ENCODE measurements around the gene SPIRE1. TPM values are rescaled to one million over a fixed set of nuclear protein-coding genes. Genes with fewer than 3 reads are reported as not detected.
"Not testable (repeated sequence)": the region's sequence is repeated elsewhere in the genome, so short reads cannot be mapped to it uniquely, and the experiment has no call there.

Gene SPIRE1
- total and polyA plus RNA-seq, 9 donors: 7.9 to 30.2 (median 20.4) TPM

DNA sequence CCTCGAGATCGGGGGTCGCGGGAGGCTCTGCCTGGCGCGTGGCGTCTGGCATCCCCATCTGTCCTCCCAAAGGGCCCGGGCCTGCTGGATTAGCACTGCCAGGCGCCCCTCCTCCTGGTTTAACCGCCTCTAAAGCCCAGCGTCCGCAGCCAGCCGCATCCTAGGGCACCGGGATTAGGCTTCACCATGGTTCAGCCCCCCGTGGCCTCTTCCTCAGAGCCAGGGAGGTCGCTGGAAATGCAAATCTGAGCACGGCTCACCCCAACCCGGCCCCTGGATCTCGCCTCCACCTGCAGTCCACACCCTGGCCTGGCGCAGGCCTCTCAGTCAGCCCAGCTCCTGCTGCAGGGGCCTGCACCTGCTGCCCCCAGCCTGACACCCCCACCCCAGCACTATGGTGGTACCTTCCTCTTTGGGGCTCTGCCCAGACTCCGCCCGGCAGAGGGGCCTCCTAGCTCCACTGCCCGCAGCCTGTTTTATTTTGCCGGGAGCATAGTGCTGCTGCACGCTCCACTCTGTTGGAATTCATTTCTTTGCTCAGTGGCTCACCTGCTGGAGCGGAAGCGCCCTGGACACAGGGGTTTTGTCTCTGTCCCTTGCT, 237.0 kb downstream of the SPIRE1 start:
- DNase-seq: peak; percentile 30 to 64 (median 52)
- WGBS, 3 donors: 30 to 44% (median 30%) methylated on average over 17 to 27 of the region's 27 CpGs
- Histone ChIP-seq H3K4me3 (peak overlapping the region; percentile 37), H3K4me1 (ENCODE audit: insufficient read depth) (peaks cover 4% of the 10 kb centered on the region), H3K27ac (peak overlapping the region in 1 of 2 donors; percentile 7), H3K9me3 (no peaks in the 10 kb centered on the region), H3K27me3 (no peaks in the 10 kb centered on the region), H3K36me3 (no peaks in the 10 kb centered on the region)
- intact Hi-C loops (cut with DNase I): no loop called here
- TF ChIP-seq EP300 (IDR thresholded peaks at IDR 0.05) (no peak), POLR2A (IDR thresholded peaks at IDR 0.05) (no peak)
- TF ChIP-seq, protein P1, sequence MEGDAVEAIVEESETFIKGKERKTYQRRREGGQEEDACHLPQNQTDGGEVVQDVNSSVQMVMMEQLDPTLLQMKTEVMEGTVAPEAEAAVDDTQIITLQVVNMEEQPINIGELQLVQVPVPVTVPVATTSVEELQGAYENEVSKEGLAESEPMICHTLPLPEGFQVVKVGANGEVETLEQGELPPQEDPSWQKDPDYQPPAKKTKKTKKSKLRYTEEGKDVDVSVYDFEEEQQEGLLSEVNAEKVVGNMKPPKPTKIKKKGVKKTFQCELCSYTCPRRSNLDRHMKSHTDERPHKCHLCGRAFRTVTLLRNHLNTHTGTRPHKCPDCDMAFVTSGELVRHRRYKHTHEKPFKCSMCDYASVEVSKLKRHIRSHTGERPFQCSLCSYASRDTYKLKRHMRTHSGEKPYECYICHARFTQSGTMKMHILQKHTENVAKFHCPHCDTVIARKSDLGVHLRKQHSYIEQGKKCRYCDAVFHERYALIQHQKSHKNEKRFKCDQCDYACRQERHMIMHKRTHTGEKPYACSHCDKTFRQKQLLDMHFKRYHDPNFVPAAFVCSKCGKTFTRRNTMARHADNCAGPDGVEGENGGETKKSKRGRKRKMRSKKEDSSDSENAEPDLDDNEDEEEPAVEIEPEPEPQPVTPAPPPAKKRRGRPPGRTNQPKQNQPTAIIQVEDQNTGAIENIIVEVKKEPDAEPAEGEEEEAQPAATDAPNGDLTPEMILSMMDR (IDR thresholded peaks at IDR 0.05): no peak

DNA sequence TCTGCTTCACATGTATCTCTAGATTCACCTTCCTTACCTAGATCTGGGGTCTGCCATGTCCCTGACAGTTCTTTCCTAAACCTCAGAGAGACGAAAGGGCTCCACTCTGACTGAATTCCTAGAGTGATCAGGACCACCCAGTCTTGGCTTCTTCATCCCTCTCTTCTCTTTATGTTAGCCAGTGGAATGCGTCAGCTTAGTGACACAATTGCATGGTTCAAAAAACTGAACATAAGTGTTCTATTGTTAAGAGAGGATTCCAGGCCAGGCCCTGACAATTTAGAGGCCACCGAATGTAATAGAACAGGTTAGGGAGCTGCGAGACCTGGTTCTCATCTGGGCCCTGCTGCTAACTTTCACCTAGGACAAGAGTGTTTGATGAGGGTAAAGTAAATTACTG, 240.2 kb downstream of the SPIRE1 start:
- no peaks in the 10 kb centered on the region for H3K9me3 ChIP-seq
- no peaks in the 10 kb centered on the region for H3K36me3 ChIP-seq
- peaks cover 4% of the 10 kb centered on the region for H3K4me1 ChIP-seq (ENCODE audit: insufficient read depth)
- TF ChIP-seq, protein P1 (IDR thresholded peaks at IDR 0.05): no peak
- TF ChIP-seq EP300 (IDR thresholded peaks at IDR 0.05) (no peak), POLR2A (IDR thresholded peaks at IDR 0.05) (no peak)
- H3K27ac ChIP-seq: no peak overlapping the region
- intact Hi-C loops (cut with DNase I): no loop called here
- H3K4me3 ChIP-seq: no peak overlapping the region
- no peak for DNase-seq
- 87 to 89% (median 87%) methylated on average over 4 of the region's 4 CpGs for WGBS, 3 donors
- no peaks in the 10 kb centered on the region for H3K27me3 ChIP-seq

DNA sequence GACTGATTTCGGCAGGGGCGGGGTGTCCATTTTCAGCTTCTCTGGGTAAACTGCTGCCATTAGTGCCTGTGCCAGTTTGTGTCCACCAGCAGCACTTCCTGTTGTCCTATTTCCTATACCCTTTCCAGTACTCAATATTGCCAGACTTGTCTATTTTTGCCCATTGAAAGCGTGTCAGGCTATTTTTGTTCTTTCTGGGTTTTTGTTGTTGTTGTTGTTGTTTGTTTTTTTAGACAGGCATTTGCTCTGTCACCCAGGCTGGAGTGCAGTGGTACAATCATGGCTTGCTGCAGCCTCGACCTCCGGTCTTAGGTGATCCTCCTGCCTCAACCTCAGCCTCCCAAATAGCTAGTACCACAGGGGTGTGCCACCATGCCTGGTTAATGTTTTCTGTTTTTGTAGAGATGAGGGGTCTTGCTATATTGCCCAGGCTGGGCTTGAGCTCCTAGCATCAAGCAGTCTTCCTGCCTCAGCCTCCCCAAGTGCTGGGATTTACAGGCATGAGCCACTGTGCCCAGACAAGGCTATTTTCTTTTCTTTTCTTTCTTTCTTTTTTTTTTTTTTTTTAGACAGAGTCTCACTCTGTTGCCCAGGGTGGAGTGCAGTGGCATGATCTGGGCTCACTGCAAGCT, 241.7 kb downstream of the SPIRE1 start:
- Histone ChIP-seq H3K4me1 (ENCODE audit: insufficient read depth) (peaks cover 4% of the 10 kb centered on the region), H3K27me3 (no peaks in the 10 kb centered on the region), H3K36me3 (no peaks in the 10 kb centered on the region), H3K9me3 (no peaks in the 10 kb centered on the region), H3K27ac (peak overlapping the region in 1 of 2 donors; percentile 35), H3K4me3 (no peak overlapping the region)
- intact Hi-C loops (cut with DNase I): no loop called here
- no peak for DNase-seq
- TF ChIP-seq POLR2A (IDR thresholded peaks at IDR 0.05): no peak
- TF ChIP-seq EP300 (IDR thresholded peaks at IDR 0.05): no peak
- TF ChIP-seq, protein P1 (IDR thresholded peaks at IDR 0.05): no peak
- 72 to 89% (median 73%) methylated on average over 5 of the region's 5 CpGs for WGBS, 3 donors

- no peak for DNase-seq
- TF ChIP-seq, protein P1 (IDR thresholded peaks at IDR 0.05): no peak
- no peak for TF ChIP-seq EP300 (IDR thresholded peaks at IDR 0.05)
- no peak for TF ChIP-seq POLR2A (IDR thresholded peaks at IDR 0.05)
- Histone ChIP-seq H3K27me3 (no peaks in the 10 kb centered on the region), H3K27ac (no peak overlapping the region), H3K36me3 (no peaks in the 10 kb centered on the region), H3K9me3 (no peaks in the 10 kb centered on the region), H3K4me3 (no peak overlapping the region), H3K4me1 (ENCODE audit: insufficient read depth) (peaks cover 6% of the 10 kb centered on the region)
- intact Hi-C loops (cut with DNase I): no loop called here
- WGBS, 3 donors: 94 to 98% (median 98%) methylated on average over 2 to 3 of the region's 3 CpGs
These were observed 246.5 kb downstream of the SPIRE1 start for GRCh38 chr18:12411456-12411855.

DNA sequence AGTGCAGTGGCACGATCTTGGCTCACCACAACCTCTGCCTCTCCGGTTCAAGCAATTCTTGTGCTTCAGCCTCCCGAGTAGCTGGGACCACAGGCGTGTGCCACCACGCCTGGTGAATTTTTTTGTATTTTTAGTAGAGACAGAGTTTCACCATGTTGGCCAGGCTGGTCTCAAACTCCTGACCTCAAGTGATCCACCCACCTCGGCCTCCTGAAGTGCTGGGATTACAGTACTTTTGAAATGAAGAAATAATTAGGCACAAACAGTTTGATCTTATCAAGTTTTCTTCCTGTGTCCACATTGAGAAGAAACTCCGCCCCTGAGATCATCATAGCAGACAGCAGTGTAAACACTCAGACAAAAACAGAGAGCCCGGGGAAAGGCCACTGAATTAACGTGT, 247.2 kb downstream of the SPIRE1 start:
- H3K4me1 ChIP-seq (ENCODE audit: insufficient read depth); intact Hi-C loops (cut with DNase I); H3K4me3 ChIP-seq; H3K9me3 ChIP-seq; DNase-seq; H3K27me3 ChIP-seq; H3K36me3 ChIP-seq; H3K27ac ChIP-seq: not testable (repeated sequence)
- 93 to 96% (median 94%) methylated on average over 9 of the region's 9 CpGs for whole genome bisulfite sequencing, 3 donors

Data from ovary (tissue), 9 donors.